Osteocyte (in vitro differentiated cells): ENCODE results near the gene POLA1. TPM values are rescaled to one million over a fixed set of nuclear protein-coding genes. Genes with fewer than 3 reads are reported as not detected.
A peak's percentile ranks its signal among the peaks of the same experiment; 100 is the strongest.

Source experiments
- DNase-seq: peaks from one replicate; pipeline ENCODE4 v3.0.0; 2021; ENCODE audit warnings: mixed read lengths; ENCODE audit not compliant: unreplicated experiment; ENCODE audit errors: extremely low spot score
- H3K27ac Mint-ChIP-seq: one replicate; pipeline ENCODE4 v1.8.0; 2021; ENCODE audit warnings: mild to moderate bottlenecking, mixed read lengths; ENCODE audit not compliant: unreplicated experiment
- H3K27me3 Mint-ChIP-seq: one replicate; pipeline ENCODE4 v1.8.0; 2021; ENCODE audit warnings: mixed read lengths; ENCODE audit not compliant: unreplicated experiment
- H3K36me3 Mint-ChIP-seq: one replicate; pipeline ENCODE4 v1.8.0; 2021; ENCODE audit warnings: mixed read lengths; ENCODE audit not compliant: unreplicated experiment
- H3K4me1 Mint-ChIP-seq: one replicate; pipeline ENCODE4 v1.8.0; 2021; ENCODE audit warnings: mixed read lengths; ENCODE audit not compliant: unreplicated experiment
- H3K4me3 Mint-ChIP-seq: one replicate; pipeline ENCODE4 v1.8.0; 2021; ENCODE audit warnings: mild to moderate bottlenecking, moderate library complexity, mixed read lengths; ENCODE audit not compliant: unreplicated experiment
- H3K9me3 Mint-ChIP-seq: one replicate; pipeline ENCODE4 v1.8.0; 2021; ENCODE audit warnings: mixed read lengths; ENCODE audit not compliant: unreplicated experiment
- total RNA-seq: library from RNA; stranded (reverse); gene quantifications from 2 replicates; pipeline ENCODE4 v1.2.1, GENCODE V29; 2021
- TF ChIP-seq, protein P1 (sequence below): fragments of 200-600 bp; sonication (generic); IDR thresholded peaks from 2 replicates; pipeline ENCODE4 v1.5.0; 2021; ENCODE audit warnings: antibody characterized with exemption, mild to moderate bottlenecking, moderate library complexity

POLA1 gene
- total RNA-seq, 1 donor from 2014 or later: 17.3 TPM

GRCh38 chrX:25010784-25011588 lies 317.3 kb downstream of the POLA1 start:
- TF ChIP-seq, protein P1, sequence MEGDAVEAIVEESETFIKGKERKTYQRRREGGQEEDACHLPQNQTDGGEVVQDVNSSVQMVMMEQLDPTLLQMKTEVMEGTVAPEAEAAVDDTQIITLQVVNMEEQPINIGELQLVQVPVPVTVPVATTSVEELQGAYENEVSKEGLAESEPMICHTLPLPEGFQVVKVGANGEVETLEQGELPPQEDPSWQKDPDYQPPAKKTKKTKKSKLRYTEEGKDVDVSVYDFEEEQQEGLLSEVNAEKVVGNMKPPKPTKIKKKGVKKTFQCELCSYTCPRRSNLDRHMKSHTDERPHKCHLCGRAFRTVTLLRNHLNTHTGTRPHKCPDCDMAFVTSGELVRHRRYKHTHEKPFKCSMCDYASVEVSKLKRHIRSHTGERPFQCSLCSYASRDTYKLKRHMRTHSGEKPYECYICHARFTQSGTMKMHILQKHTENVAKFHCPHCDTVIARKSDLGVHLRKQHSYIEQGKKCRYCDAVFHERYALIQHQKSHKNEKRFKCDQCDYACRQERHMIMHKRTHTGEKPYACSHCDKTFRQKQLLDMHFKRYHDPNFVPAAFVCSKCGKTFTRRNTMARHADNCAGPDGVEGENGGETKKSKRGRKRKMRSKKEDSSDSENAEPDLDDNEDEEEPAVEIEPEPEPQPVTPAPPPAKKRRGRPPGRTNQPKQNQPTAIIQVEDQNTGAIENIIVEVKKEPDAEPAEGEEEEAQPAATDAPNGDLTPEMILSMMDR: no peak
- H3K4me3 Mint-ChIP-seq: no peak overlapping the region
- H3K27ac Mint-ChIP-seq: no peak overlapping the region
- no peaks in the 10 kb centered on the region for H3K36me3 Mint-ChIP-seq
- no peak for DNase-seq
- H3K27me3 Mint-ChIP-seq: peaks cover 83% of the 10 kb centered on the region
- H3K4me1 Mint-ChIP-seq: peaks cover 29% of the 10 kb centered on the region
- H3K9me3 Mint-ChIP-seq: no peaks in the 10 kb centered on the region

GRCh38 chrX:25011589-25012432 lies 318.1 kb downstream of the POLA1 start:
- H3K4me3 Mint-ChIP-seq: peak overlapping the region; percentile 57
- H3K27me3 Mint-ChIP-seq: peaks cover 83% of the 10 kb centered on the region
- DNase-seq: no peak

GRCh38 chrX:25012433-25012735 lies 318.7 kb downstream of the POLA1 start:
- Mint-ChIP-seq H3K27me3 (peaks cover 87% of the 10 kb centered on the region), H3K36me3 (no peaks in the 10 kb centered on the region), H3K9me3 (no peaks in the 10 kb centered on the region), H3K4me1 (peaks cover 24% of the 10 kb centered on the region), H3K4me3 (peak overlapping the region; percentile 57), H3K27ac (no peak overlapping the region)
- DNase-seq: no peak
- TF ChIP-seq, protein P1: no peak

More at GRCh38 chrX:25011589-25012432, 318.1 kb downstream of the POLA1 start:
- TF ChIP-seq, protein P1: no peak
- Mint-ChIP-seq H3K4me1 (peaks cover 26% of the 10 kb centered on the region), H3K27ac (no peak overlapping the region), H3K36me3 (no peaks in the 10 kb centered on the region), H3K9me3 (no peaks in the 10 kb centered on the region)

GRCh38 chrX:25012793-25013631 lies 319.3 kb downstream of the POLA1 start:
- Mint-ChIP-seq H3K36me3 (no peaks in the 10 kb centered on the region), H3K27ac (no peak overlapping the region), H3K4me1 (peaks cover 30% of the 10 kb centered on the region), H3K9me3 (no peaks in the 10 kb centered on the region), H3K27me3 (peaks cover 87% of the 10 kb centered on the region), H3K4me3 (peak overlapping the region; percentile 63)
- TF ChIP-seq, protein P1: no peak
- DNase-seq: no peak
